Measurements from ENCODE around the gene TAS2R60.
A peak's percentile ranks its signal among the peaks of the same experiment; 100 is the strongest.
"Not testable (repeated sequence)": the region's sequence is repeated elsewhere in the genome, so short reads cannot be mapped to it uniquely, and the experiment has no call there.

TAS2R60 gene

DNA sequence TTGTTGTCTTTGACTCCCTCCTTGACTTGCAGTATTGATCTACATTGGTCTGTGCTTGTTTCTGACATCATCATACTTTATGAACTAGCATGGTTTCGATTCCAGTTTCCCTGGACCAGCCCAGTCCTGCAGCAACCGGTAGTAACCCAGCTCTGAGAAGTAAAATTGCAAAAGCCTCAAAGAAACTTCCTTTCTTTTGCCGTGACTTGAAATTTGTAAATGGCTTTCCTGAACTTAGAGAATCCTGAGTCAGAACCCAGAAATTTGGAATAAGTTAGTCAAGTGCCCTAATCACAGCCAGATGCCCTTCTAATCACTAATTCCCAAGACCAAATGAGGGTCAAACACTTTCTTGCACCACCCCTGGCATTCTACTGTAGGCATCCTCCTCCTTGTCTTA is 15.0 kb downstream of the TAS2R60 start:
- Histone ChIP-seq H3K27ac (ENCODE audit: low read depth, low read length) (no peak overlapping the region), H3K36me3 (ENCODE audit: control insufficient read depth, insufficient read depth, low read length) (no peaks in the 10 kb centered on the region), H3K4me3 (ENCODE audit: low read depth, low read length) (no peak overlapping the region), H3K9me3 (ENCODE audit: control insufficient read depth, insufficient read depth, low read length) (peaks cover 6% of the 10 kb centered on the region; the same call in 1 of the 2 replicates), H3K27me3 (ENCODE audit: control insufficient read depth, insufficient read depth, low read length) (no peaks in the 10 kb centered on the region), H3K4me1 (ENCODE audit: control insufficient read depth, insufficient read depth, low read length) (no peaks in the 10 kb centered on the region), H3K9ac (ENCODE audit: low read depth, low read length) (no peak overlapping the region)

- Histone ChIP-seq H3K27me3 (ENCODE audit: control insufficient read depth, insufficient read depth, low read length) (no peaks in the 10 kb centered on the region), H3K4me1 (ENCODE audit: control insufficient read depth, insufficient read depth, low read length) (no peaks in the 10 kb centered on the region), H3K9me3 (ENCODE audit: control insufficient read depth, insufficient read depth, low read length) (peaks cover 6% of the 10 kb centered on the region; the same call in 1 of the 2 replicates), H3K9ac (ENCODE audit: low read depth, low read length) (no peak overlapping the region), H3K36me3 (ENCODE audit: control insufficient read depth, insufficient read depth, low read length) (no peaks in the 10 kb centered on the region), H3K4me3 (ENCODE audit: low read depth, low read length) (no peak overlapping the region), H3K27ac (ENCODE audit: low read depth, low read length) (no peak overlapping the region)
Measured at GRCh38 chr7:143458681-143459080, 15.4 kb downstream of the TAS2R60 start.

- H3K27me3 ChIP-seq (ENCODE audit: control insufficient read depth, insufficient read depth, low read length), result no peaks in the 10 kb centered on the region
- H3K4me1 ChIP-seq (ENCODE audit: control insufficient read depth, insufficient read depth, low read length), result no peaks in the 10 kb centered on the region
- no peak overlapping the region for H3K4me3 ChIP-seq (ENCODE audit: low read depth, low read length)
- H3K9me3 ChIP-seq (ENCODE audit: control insufficient read depth, insufficient read depth, low read length), result peaks cover 6% of the 10 kb centered on the region; the same call in 1 of the 2 replicates
- H3K9ac ChIP-seq (ENCODE audit: low read depth, low read length), result no peak overlapping the region
- no peaks in the 10 kb centered on the region for H3K36me3 ChIP-seq (ENCODE audit: control insufficient read depth, insufficient read depth, low read length)
- H3K27ac ChIP-seq (ENCODE audit: low read depth, low read length), result no peak overlapping the region
Measured at GRCh38 chr7:143459359-143459758, 16.1 kb downstream of the TAS2R60 start.

- Histone ChIP-seq H3K9ac (ENCODE audit: low read depth, low read length) (no peak overlapping the region), H3K4me3 (ENCODE audit: low read depth, low read length) (no peak overlapping the region), H3K27ac (ENCODE audit: low read depth, low read length) (no peak overlapping the region), H3K9me3 (ENCODE audit: control insufficient read depth, insufficient read depth, low read length) (peaks cover 6% of the 10 kb centered on the region; the same call in 1 of the 2 replicates), H3K36me3 (ENCODE audit: control insufficient read depth, insufficient read depth, low read length) (no peaks in the 10 kb centered on the region), H3K4me1 (ENCODE audit: control insufficient read depth, insufficient read depth, low read length) (no peaks in the 10 kb centered on the region), H3K27me3 (ENCODE audit: control insufficient read depth, insufficient read depth, low read length) (no peaks in the 10 kb centered on the region)
Measured at GRCh38 chr7:143460271-143460979, 17.2 kb downstream of the TAS2R60 start.

GRCh38 chr7:143462045-143462444 is 18.8 kb downstream of the TAS2R60 start:
- Histone ChIP-seq H3K9me3 (ENCODE audit: control insufficient read depth, insufficient read depth, low read length) (peaks cover 6% of the 10 kb centered on the region; the same call in 1 of the 2 replicates), H3K9ac (ENCODE audit: low read depth, low read length) (no peak overlapping the region), H3K4me3 (ENCODE audit: low read depth, low read length) (no peak overlapping the region), H3K4me1 (ENCODE audit: control insufficient read depth, insufficient read depth, low read length) (no peaks in the 10 kb centered on the region), H3K36me3 (ENCODE audit: control insufficient read depth, insufficient read depth, low read length) (no peaks in the 10 kb centered on the region), H3K27ac (ENCODE audit: low read depth, low read length) (no peak overlapping the region), H3K27me3 (ENCODE audit: control insufficient read depth, insufficient read depth, low read length) (no peaks in the 10 kb centered on the region)

GRCh38 chr7:143463556-143463955 is 20.3 kb downstream of the TAS2R60 start:
- H3K9ac ChIP-seq (ENCODE audit: low read depth, low read length), result no peak overlapping the region
- no peaks in the 10 kb centered on the region for H3K27me3 ChIP-seq (ENCODE audit: control insufficient read depth, insufficient read depth, low read length)
- H3K27ac ChIP-seq (ENCODE audit: low read depth, low read length), result no peak overlapping the region
- H3K9me3 ChIP-seq (ENCODE audit: control insufficient read depth, insufficient read depth, low read length), result peaks cover 6% of the 10 kb centered on the region; the same call in 1 of the 2 replicates
- H3K36me3 ChIP-seq (ENCODE audit: control insufficient read depth, insufficient read depth, low read length), result no peaks in the 10 kb centered on the region
- H3K4me1 ChIP-seq (ENCODE audit: control insufficient read depth, insufficient read depth, low read length), result 0 out of 2 replicates have a peak, but pooled peaks cover 4% of the 10 kb centered on the region
- no peak overlapping the region for H3K4me3 ChIP-seq (ENCODE audit: low read depth, low read length)

DNA sequence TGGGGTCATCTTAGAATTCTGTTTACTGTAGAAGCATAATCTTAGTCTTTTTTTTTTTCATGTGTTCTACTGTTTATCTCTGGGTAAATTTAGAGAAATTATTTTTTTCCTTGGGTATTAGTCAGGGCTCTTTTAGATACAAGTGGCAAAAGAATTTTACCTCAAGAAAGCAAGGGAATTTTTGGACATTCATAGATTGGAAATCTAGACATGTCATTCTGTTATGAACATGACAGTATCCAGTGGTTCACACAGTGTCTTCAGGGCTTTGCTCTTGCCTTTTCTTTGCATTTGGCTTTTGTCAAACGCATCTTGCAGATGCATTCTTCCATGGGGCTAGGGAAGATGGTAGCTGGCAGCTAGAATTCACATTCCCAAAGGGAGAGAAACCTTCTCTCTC is 20.7 kb downstream of the TAS2R60 start:
- peaks cover 6% of the 10 kb centered on the region; the same call in 1 of the 2 replicates for H3K9me3 ChIP-seq (ENCODE audit: control insufficient read depth, insufficient read depth, low read length)
- no peak overlapping the region for H3K27ac ChIP-seq (ENCODE audit: low read depth, low read length)
- no peak overlapping the region for H3K4me3 ChIP-seq (ENCODE audit: low read depth, low read length)
- no peaks in the 10 kb centered on the region for H3K36me3 ChIP-seq (ENCODE audit: control insufficient read depth, insufficient read depth, low read length)
- H3K4me1 ChIP-seq (ENCODE audit: control insufficient read depth, insufficient read depth, low read length), result 0 out of 2 replicates have a peak, but pooled peaks cover 4% of the 10 kb centered on the region
- no peaks in the 10 kb centered on the region for H3K27me3 ChIP-seq (ENCODE audit: control insufficient read depth, insufficient read depth, low read length)
- no peak overlapping the region for H3K9ac ChIP-seq (ENCODE audit: low read depth, low read length)

DNA sequence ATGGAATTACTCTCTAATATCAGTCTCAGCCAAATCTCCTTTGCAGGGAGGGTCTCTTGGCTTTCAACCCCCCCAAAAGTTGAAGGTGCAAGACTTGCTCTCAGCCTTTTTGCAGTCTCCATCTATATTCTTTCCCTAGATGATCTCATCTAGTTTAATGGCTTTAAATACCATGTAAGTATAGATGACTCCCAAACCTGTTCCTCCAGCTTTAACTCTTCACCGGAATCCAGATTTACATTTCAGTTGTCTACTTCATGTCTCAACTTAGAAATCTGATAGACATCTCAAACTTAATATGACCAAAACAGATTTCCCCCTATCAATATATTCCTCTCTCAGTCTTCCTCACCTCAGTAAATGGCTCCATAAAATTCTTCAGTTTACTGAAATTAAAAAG is 24.5 kb downstream of the TAS2R60 start:
- H3K27ac ChIP-seq (ENCODE audit: low read depth, low read length), result no peak overlapping the region

GRCh38 chr7:143472071-143472689 is 28.9 kb downstream of the TAS2R60 start:
- H3K9ac ChIP-seq (ENCODE audit: low read depth, low read length); H3K9me3 ChIP-seq (ENCODE audit: control insufficient read depth, insufficient read depth, low read length); H3K27me3 ChIP-seq (ENCODE audit: control insufficient read depth, insufficient read depth, low read length); H3K36me3 ChIP-seq (ENCODE audit: control insufficient read depth, insufficient read depth, low read length); H3K4me3 ChIP-seq (ENCODE audit: low read depth, low read length); H3K4me1 ChIP-seq (ENCODE audit: control insufficient read depth, insufficient read depth, low read length): not testable (repeated sequence)
- peak overlapping the region; percentile 53 for H3K27ac ChIP-seq (ENCODE audit: low read depth, low read length)

More for the DNA sequence above, 24.5 kb downstream of the TAS2R60 start:
- Histone ChIP-seq H3K9me3 (ENCODE audit: control insufficient read depth, insufficient read depth, low read length) (no peaks in the 10 kb centered on the region), H3K9ac (ENCODE audit: low read depth, low read length) (no peak overlapping the region), H3K27me3 (ENCODE audit: control insufficient read depth, insufficient read depth, low read length) (no peaks in the 10 kb centered on the region), H3K4me3 (ENCODE audit: low read depth, low read length) (no peak overlapping the region), H3K36me3 (ENCODE audit: control insufficient read depth, insufficient read depth, low read length) (no peaks in the 10 kb centered on the region), H3K4me1 (ENCODE audit: control insufficient read depth, insufficient read depth, low read length) (0 out of 2 replicates have a peak, but pooled peaks cover 4% of the 10 kb centered on the region)

- Histone ChIP-seq H3K4me3 (ENCODE audit: low read depth, low read length) (no peak within 1 kb of the TSS), H3K36me3 (ENCODE audit: control insufficient read depth, insufficient read depth, low read length) (no peaks in the 10 kb centered on the region), H3K9me3 (ENCODE audit: control insufficient read depth, insufficient read depth, low read length) (no peaks in the 10 kb centered on the region), H3K27me3 (ENCODE audit: control insufficient read depth, insufficient read depth, low read length) (no peaks in the 10 kb centered on the region), H3K4me1 (ENCODE audit: control insufficient read depth, insufficient read depth, low read length) (no peaks in the 10 kb centered on the region), H3K27ac (ENCODE audit: low read depth, low read length) (no peak within 1 kb of the TSS), H3K9ac (ENCODE audit: low read depth, low read length) (no peak within 1 kb of the TSS)
Measured at GRCh38 chr7:143477501-143478150, 34.4 kb downstream of the TAS2R60 start, which contains the start of gene TAS2R41. TSS of gene TAS2R41 (plus strand) at chr7:143477873. CDS start at chr7:143477873, 0 bp downstream.
